ENCODE results near the gene BSND. TPM values are rescaled to one million over a fixed set of nuclear protein-coding genes. Genes with fewer than 3 reads are reported as not detected.

The BSND gene
- total and polyA plus RNA-seq, 2 experiments from 2014 or later: not detected

DNA sequence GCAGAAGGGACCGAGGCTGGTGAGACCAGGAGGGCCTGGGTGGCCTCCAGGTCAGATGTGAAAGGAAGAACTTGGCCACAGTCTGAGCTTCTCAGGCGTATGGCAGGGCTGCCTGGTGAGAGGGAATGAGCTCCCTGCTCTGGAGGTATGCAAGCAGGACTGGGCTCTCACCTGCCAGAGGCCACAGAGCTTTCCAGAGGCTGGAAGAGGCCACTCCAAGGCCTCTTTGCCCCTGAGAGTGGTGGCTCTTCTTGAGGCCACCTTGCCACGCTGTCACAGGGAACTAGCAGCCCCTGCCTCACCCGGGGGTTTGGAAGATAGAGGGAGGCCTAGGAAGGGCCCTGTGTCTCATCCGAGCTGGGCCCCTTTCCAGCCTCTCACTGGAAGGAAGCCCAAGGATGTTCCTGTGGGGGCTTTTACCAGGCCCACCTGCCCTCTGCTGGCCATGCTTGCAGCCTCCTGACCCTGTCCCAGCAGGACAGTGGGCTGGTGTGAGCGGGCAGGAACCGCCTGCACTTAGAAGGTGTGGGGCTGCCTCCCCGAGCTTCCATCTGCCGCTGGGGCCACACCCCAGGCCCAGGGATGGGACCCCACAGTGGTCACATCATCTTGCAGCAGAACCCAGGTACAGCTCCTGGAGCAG is 50.7 kb downstream of the BSND start:
- Histone ChIP-seq H3K36me3 (no peaks in the 10 kb centered on the region), H3K27ac (no peak overlapping the region), H3K27me3 (no peaks in the 10 kb centered on the region), H3K4me3 (no peak overlapping the region), H3K4me1 (ENCODE audit: low read depth) (no peaks in the 10 kb centered on the region), H3K9me3 (ENCODE audit: low read depth) (no peaks in the 10 kb centered on the region)
- no peak for DNase-seq (ENCODE audit: low read depth in 1 of 2, low spot score in 1 of 2)
- TF ChIP-seq, protein P1, sequence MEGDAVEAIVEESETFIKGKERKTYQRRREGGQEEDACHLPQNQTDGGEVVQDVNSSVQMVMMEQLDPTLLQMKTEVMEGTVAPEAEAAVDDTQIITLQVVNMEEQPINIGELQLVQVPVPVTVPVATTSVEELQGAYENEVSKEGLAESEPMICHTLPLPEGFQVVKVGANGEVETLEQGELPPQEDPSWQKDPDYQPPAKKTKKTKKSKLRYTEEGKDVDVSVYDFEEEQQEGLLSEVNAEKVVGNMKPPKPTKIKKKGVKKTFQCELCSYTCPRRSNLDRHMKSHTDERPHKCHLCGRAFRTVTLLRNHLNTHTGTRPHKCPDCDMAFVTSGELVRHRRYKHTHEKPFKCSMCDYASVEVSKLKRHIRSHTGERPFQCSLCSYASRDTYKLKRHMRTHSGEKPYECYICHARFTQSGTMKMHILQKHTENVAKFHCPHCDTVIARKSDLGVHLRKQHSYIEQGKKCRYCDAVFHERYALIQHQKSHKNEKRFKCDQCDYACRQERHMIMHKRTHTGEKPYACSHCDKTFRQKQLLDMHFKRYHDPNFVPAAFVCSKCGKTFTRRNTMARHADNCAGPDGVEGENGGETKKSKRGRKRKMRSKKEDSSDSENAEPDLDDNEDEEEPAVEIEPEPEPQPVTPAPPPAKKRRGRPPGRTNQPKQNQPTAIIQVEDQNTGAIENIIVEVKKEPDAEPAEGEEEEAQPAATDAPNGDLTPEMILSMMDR (IDR thresholded peaks at IDR 0.05; ENCODE audit: low read depth, low read length): peak; percentile 10

DNA sequence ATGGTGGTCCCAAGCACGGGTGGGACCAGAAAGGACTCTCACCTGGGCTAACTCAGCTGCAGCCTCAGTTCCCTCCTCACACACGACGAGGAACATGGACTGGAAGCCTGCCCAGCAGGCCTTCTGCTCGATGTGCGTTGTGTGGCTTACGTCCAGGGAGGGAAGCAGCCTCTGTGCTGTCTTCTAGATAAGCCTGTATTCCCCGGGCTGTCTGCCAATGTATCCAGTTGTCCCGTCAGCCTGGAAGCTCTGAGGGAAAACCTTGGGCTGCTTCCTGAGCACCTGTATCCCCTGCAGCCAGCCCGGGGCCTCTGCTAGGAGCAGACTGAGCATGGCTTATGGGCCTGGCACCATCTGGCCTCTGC is 51.2 kb downstream of the BSND start:
- Histone ChIP-seq H3K27ac (no peak overlapping the region), H3K9me3 (ENCODE audit: low read depth) (no peaks in the 10 kb centered on the region), H3K4me3 (no peak overlapping the region), H3K36me3 (no peaks in the 10 kb centered on the region), H3K27me3 (no peaks in the 10 kb centered on the region), H3K4me1 (ENCODE audit: low read depth) (no peaks in the 10 kb centered on the region)
- DNase-seq (ENCODE audit: low read depth in 1 of 2, low spot score in 1 of 2): peak in 1 of 2 donors; percentile 85
- TF ChIP-seq, protein P1 (IDR thresholded peaks at IDR 0.05; ENCODE audit: low read depth, low read length): no peak

DNA sequence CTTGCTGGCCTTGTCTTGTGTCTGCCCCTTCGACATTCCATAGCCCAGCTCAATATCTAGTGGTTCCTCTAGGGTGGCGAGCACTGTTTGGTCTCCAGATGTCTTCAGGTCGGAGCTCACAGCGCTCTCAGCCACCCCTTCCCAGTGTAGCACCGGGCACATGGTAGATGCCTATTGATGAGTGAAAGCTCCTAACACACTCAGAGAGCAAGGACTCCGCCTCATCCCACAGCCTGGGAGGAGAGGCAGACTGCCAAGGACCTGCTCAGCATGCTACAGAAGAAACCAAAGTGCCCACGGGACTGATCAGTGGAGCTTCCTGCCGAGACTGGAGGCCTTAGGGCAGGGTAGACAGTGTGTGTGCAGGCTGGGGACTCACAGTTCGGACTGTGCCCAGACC is 51.5 kb downstream of the BSND start:
- TF ChIP-seq, protein P1 (IDR thresholded peaks at IDR 0.05; ENCODE audit: low read depth, low read length): no peak
- no peaks in the 10 kb centered on the region for H3K27me3 ChIP-seq
- no peaks in the 10 kb centered on the region for H3K4me1 ChIP-seq (ENCODE audit: low read depth)
- DNase-seq (ENCODE audit: low read depth in 1 of 2, low spot score in 1 of 2): peak in 1 of 2 donors; percentile 76
- no peak overlapping the region for H3K27ac ChIP-seq
- no peaks in the 10 kb centered on the region for H3K36me3 ChIP-seq
- no peak overlapping the region for H3K4me3 ChIP-seq
- H3K9me3 ChIP-seq (ENCODE audit: low read depth): no peaks in the 10 kb centered on the region

DNA sequence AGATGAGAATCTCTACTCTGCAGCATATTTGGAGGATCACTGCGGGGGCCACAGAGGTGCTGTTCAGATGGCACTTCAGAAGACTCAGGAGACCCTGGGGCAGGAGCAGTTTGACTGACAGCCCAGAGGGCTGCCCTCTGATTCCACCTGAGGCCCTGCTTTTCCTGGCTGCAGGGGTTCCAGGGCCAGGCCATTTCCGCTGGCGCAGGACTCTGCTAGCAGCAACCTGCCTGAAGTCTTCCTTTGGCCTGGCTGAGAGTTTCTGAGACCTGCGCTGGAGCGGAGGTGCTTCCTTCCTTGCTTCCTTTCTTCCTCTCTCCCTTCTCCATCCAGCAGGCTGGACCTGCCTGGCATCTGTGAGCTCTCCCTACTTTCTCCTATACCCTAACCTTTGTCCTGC is 52.4 kb downstream of the BSND start:
- no peaks in the 10 kb centered on the region for H3K4me1 ChIP-seq (ENCODE audit: low read depth)
- DNase-seq (ENCODE audit: low read depth in 1 of 2, low spot score in 1 of 2): no peak

DNA sequence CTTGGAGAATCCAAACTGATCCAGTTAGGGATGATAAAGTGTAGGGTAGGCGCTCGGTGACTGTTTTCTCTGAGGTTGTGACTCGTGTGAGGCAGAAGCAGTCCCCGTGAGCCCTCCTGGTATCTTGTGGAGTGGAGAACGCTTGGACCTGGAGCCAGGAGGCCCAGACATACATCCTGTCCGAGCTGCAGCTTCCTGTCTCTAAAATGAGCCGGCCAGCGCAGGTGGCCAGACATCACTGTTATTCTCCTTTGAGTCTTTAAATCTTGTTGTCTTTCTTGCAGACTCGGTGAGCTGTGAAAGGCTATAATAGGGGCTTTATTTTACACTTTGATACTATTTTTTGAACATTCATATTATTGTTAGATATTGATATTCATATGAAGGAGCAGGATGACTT is 52.9 kb downstream of the BSND start:
- H3K36me3 ChIP-seq: no peaks in the 10 kb centered on the region
- DNase-seq (ENCODE audit: low read depth in 1 of 2, low spot score in 1 of 2): no peak
- no peak overlapping the region for H3K27ac ChIP-seq
- H3K4me1 ChIP-seq (ENCODE audit: low read depth): no peaks in the 10 kb centered on the region
- H3K27me3 ChIP-seq: no peaks in the 10 kb centered on the region
- H3K4me3 ChIP-seq: no peak overlapping the region
- H3K9me3 ChIP-seq (ENCODE audit: low read depth): no peaks in the 10 kb centered on the region
- TF ChIP-seq, protein P1 (IDR thresholded peaks at IDR 0.05; ENCODE audit: low read depth, low read length): no peak

More for the DNA sequence above, 52.4 kb downstream of the BSND start:
- no peak overlapping the region for H3K27ac ChIP-seq
- H3K27me3 ChIP-seq: no peaks in the 10 kb centered on the region
- H3K36me3 ChIP-seq: no peaks in the 10 kb centered on the region
- TF ChIP-seq, protein P1 (IDR thresholded peaks at IDR 0.05; ENCODE audit: low read depth, low read length): no peak
- H3K4me3 ChIP-seq: no peak overlapping the region
- H3K9me3 ChIP-seq (ENCODE audit: low read depth): no peaks in the 10 kb centered on the region
